DMS53 (cell line): ENCODE data around the gene TST.
A peak's percentile ranks its signal among the peaks of the same experiment; 100 is the strongest.

Experiments
- DNase-seq: peaks from one replicate; lab custom pipeline; 2025; lab: John Stamatoyannopoulos, UW

Gene TST

DNA sequence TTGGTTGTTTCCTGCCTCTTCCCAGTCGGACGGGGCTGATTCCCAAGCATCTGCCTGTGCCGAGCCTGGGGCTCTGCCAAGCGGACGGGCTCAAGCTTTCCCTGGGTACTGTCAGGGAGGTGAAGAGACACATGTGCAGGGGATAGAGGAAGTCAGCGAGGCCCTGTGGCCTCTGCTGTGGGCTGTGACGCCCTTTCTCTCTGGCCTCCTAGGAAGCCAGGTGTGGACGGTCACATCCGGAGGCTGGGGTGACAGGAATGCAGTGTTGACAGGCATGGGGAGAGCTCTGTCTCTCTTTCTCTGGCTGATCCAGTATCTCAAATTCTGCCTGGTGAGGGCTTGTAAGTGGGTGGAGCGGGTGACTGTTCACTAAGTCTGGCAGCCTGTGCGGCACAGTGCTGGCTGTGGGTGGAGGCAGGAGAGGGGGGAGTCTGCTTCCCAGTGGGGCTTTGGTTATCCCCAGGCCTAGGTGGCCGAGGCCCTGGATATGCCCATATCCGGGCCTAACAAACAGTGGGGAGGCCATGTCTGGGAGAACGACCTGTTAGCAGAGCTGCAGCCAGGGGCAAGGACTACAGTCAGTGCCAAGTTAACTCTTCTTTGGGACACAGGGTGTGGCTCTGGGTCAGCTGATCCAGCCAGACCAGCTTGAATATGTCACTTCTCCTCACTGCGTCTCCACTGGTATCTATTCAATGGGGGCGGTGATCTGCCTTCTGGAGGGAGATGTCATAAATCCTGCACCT lies 34.2 kb upstream of the TST start:
- DNase-seq = no peak

DNA sequence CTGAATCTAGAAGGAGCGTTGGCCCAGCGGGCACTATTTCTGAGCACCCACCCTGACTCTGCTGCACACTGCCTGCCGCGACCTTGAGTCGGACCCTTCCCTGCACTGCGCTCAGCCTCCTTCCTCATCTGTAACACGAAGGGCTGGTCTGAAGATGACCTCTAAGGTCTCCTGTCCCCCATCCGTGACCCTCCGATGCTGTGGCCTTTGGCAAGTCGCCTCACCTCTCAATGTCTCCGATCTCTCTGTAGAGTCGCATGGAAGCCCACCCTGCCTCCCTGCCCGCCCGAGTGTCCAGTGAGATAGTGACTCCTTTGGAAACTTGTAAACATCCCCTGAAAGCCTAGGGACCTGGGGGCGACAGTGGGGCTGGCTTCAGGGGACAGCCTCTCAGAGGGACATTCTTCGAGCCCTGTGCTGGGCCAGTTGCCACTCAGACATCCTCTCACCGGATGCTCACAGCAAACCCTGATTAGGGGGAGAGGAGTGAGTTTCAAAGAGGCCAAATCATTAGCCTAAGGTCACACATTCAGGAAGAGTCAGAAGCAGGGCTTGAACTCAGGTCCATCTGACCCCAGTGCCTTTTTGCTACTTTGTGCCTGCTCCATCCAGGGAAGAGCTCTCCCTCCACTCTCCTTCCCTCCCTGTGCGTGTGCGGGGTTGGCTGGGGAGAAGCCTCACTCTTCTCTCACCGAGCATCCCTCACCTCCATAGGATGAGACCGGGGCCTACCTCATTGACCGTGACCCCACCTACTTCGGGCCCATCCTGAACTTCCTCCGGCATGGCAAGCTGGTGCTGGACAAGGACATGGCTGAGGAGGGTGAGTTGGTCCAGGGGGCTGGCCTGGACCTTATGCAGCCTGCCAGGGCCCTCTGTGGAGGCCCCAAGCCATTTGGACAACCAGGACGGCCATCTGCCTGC lies 33.4 kb upstream of the TST start:
- no peak for DNase-seq

DNA sequence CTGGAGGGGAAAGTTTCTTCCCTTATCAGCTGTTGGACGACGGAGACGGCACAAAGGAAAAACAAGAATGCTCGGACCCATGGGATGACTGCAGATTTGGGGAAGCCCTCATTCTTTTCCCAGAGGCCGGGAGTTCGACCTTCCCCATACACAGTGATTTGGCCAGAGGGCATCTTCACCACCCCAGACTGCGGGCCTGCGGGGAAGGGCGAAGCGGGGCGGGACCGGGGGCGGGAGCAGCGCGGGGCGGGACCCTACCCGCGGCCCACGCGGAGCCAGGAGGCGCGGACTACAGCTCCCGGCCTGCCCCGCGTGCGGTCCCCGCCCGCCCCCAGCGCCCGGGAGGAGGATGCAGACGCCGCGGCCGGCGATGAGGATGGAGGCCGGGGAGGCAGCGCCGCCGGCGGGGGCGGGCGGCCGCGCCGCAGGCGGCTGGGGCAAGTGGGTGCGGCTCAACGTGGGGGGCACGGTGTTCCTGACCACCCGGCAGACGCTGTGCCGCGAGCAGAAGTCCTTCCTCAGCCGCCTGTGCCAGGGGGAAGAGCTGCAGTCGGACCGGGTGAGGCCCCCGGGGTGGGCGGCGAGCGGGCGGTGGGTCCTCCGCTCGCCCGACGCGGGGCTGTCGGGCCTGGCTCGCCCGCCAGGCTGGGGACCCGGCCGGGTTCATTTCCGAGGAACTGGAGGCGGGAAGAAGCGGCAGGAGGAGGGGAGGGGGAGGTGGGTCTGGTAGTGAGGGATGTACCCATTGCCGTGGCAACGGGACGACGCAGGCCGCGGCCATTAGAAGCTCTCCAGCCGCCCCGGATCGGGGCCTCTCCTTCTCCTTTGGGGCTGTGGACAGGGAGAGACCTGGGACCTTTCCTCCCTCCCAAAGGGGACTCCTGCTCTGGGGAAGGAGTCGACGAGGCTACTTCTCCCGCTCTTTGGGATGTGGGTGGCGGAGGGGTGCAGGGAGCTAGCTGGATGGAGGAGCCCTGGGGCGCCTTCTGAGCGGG lies 32.4 kb upstream of the TST start, which contains the start of gene KCTD17:
KCTD17 (plus strand) TSS at position 352 of the 995 bp plus-strand sequence; CDS start at position 371, 19 bp downstream.
- DNase-seq = peak; percentile 69

DNA sequence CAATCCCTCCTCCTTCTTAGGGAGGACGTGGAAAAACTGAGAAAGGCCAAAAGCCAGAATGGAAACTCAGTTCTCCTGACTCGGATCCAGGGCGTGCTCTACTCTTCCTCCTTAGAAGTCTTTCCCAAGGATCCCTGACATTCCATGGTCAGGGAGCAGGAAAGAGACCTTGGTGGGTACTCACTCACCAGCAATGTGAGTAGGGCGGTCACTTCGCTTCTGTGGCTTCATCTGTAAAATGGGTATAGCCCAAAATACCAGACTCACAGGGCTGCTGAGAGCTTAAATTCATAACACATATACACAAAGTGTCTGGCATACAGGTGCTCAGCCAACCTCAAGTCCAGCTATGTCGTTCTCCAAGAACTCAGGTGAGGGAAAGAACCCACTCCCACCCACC lies 31.7 kb upstream of the TST start:
- no peak for DNase-seq

DNA sequence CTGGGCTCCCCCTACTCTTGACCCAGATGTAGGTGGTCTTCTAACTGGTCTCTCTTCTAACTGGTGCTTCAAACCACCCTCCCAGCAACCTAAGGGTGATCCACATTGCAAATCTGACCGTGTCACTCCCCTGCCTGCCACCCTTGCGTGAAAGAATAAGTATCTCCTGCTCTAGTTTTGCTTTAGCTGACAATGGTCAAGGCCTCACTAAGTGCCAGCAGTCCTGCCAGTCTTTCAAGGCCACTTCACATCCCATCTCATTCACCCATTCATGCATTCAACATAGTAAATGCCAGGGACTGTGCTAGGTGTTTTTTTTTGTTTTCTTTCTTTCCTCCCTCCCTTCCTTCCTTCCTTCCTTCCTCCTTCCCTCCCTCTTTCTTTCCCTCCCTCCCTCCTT lies 30.0 kb upstream of the TST start:
- no peak for DNase-seq

DNA sequence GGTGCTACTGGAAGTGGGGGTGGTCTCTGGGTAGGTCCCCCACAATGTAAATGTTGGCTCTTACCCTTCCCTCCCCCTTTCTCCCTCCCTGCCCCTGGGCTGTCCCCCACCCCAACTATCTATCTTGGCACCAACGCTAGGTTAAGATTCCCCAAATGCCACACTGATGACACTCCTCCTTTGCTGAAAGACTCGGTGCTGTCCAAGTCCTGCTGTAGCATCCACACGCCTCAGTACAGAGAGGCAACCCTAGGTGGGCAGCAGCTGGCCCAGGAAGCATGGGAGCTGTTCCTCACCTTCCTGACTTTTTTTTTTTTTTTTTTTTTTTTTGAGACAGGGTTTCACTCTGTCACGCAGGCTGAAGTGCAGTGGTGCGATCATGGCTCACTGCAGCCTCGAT lies 28.9 kb upstream of the TST start:
- no peak for DNase-seq

DNA sequence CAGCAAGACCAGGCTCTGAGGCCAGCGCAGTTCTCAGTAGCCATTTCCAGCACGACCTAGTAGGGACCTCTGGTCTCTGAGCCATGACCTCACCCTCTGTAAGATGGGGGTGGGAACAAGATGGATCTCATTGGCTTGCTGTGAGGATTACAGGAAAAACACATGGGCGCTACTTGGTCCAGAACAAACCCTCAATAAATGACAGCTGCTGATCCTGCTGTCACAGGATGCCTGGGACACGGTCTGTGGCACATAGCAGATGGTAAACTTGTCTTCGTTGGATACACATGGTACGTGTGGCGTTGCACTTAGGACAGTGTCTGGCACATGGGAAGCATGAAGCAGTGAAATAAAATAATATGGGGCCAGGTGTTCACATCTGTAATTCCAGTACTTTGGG lies 27.8 kb upstream of the TST start:
- DNase-seq = no peak

DNA sequence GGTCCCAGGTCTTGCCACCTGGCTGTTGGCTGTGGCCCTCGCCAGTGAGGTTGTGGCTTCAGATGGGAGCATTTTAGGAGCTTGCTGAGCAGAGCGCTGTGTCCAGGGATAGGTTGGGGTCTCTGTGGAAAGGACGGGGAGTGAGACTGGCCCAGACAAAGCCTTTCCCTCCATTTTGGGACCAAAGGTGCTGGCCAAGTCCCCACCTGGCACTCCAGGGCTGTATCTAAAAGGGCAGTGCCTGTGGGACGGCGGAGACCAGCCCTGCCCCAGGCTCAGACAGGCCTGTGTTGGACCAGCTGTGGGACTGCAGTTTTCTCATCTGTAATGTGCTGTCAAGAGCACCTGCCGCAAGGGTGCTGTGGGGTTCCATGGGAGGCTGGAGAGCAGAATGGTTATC lies 27.3 kb upstream of the TST start:
- DNase-seq = no peak

DNA sequence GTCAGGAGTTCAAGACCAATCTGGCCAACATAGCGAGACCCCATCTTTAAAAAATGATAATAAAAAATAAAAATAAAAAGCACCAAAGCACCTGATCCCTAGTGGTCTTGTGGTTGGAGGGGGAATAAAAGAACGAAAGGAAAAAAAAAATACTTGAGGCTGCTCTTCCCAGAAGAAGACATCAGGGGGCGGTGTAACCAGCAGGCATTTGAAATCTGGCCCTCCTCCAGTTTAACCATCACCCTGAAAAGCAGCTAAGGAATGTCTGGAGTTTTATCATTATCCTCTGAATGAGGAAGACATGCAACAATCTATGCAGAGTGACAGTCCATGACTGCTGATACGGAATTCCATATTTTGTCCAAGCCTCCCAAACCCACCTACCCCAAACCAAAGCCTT lies 26.7 kb upstream of the TST start:
- DNase-seq = no peak

DNA sequence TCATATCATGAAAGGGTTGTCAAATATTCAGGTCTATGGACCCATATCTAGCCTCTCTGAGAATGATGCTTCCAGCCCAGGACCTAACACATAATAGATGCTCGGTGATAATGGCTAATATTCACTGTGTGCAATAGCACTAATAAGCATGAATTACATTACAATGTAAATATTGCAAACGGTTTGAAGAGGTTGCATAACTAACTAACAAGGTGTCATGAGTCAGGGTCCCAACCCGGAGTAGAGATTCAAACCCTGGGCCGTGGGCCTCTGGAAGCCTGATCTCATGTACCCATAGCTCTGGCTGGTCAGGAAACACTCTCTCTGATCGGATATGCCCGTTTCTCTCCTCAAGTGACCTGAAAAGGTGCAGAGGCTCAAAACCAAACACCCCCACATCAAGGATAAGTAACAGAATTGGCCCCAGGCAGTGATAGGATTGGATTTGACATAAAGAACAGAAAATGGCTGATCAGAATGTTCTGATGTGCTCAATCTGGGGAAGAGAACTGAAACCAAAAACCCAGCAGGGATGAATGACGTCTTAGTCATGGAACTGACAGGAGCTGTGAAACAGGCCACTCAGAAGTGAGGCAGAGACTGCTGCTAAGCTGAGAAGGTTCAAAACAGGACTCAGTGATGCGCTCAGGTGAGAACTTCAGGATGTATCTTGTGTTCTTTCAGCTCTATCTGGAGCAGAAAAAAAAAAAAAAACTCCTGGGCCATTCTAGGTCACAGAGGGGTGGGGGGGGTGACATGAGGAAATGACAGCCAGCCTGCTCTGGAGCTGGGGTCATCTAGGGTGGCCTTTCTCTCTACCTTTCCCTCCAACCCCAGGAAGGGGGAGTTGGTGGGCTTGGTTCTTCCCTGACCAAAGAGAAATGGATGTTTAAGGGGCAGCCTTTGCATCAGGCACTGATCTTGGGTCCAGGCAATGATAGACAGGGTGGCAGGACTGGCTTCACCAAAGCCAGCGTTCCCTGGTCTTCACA lies 25.7 kb upstream of the TST start:
- DNase-seq = peak; percentile 10

DNA sequence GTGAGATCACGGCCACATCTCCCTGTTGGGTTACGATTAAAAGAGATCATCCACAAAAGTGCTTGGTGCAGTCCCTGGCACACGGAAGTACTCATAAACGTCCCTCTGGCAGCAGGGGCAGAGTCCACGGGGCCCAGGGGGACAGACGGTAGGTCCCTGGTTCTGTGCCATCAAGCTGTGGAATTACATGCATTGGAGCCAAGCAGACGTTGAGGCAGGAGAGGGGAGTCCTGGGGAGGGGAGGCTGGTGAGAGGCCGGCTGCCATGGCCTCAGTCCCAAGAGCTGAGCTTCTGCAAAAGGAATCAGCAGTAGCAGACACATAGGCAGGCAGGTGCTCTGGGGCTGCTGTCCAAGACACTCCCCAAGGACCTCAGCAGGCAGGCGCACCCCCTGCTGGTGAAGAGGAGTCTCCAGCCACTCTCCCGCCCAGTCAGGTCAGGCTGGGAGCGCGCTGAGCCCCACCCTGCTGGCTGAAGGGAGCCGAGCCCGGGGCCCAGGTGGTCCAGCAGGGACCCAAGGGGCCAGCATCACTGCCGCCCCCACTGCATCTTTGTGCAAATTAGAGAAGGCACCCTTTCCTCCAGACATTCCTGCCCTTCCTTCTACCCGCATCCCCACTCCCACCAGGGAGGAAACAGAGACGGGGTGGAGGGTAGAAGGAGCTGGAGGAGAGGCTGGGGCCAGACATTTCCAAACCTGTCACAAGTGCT lies 24.7 kb upstream of the TST start:
- peak; percentile 74 for DNase-seq

DNA sequence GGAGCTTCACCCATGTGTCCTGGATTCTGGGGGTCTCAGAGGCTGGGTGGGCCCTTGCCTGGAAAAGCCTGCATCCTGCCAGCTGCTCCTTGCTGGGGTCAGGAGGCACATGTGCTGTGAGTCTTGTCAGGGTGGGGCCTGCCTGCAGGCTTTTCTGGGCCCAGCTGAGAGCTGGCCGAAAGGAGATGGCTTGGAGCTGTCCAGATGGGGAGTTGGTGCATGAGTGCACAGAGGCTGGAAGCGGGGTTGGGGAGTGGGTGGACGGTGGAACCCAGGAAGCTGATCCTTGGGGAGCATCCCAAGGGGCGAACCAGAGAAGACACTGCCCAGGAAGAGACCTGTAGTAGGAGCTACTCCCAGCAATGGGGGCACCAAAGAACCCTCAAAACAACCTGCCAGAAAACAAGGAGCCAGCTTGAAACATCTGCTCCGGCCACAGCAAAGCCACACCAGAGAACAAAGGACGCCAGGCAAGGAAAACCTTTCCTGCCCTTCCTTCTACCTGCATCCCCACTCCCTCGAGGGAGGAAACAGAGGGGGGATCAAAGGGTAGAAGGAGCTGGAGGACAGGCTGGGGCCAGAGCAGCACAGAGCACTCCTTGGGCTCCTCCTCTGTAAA lies 24.1 kb upstream of the TST start:
- no peak for DNase-seq

DNA sequence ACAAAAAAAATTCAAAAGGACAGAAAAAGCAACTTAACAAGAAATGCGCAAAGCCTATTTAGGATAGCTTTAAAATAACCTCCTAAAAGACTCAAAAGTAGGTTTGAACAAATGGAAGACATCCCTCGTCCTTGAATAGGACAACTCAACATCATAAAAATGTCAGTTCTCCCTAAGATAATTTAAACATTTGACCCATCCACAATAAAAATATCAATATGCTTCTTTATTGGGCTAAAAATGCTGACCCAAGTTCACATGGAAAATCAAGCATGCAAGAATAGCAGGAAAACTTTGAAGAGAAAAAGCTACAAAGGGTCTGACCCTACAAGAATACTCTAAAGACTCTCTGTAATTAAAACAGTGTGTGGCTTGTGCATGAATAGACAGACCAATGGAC lies 20.2 kb upstream of the TST start:
- DNase-seq = no peak

DNA sequence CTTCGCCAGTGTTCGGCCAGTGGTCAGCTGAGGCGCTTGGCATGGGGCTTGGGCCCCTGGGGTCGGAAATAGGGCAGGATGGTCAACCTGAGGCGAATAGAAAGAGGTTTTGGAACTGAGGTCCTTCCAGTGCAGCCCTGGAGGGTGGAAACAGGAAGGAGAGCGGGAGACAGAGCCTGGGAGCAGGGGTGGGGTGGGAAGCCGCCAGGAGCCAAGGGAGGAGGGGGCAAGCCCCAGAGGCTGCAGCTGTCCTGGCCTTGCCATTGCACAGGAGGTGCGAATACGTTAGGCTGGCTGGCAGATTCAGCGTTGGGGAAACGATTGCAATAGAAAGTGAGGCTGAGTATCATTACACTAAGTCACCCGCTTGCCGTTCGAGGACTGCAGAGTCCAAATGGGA lies 18.4 kb upstream of the TST start:
- no peak for DNase-seq

DNA sequence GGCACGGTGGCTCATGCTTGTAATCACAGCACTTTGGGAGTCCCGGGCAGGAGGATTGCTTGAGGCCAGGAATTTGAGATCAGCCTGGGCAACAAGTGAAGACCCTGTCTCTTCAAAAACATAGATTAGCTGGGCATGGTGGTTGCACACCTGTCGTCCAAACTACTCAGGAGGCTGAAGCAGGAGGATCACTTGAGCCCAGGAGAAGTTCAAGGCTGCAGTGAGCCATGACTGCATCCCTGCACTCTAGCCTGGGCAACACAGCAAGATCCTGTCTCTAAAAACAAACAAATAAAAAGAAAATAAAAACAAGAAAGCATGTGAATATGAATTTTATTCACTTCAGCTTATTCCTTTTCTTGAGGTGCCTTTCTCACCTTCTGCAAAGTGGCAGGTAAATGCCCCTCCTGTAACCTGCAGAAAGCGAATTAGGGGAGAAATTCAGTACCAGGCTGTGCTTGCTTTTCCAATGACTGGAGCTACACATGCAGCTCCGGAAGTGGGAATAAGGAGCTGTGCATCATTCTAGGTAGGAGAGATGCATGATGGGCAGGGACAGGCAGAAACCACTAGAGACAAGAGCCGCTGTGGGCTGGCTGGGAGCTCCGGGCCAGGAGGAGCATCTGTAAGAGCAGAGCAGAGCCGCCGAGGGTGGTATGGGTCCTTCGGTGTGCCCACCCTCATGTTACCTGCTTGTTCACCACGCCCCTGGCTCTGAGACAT lies 17.6 kb upstream of the TST start:
- no peak for DNase-seq

DNA sequence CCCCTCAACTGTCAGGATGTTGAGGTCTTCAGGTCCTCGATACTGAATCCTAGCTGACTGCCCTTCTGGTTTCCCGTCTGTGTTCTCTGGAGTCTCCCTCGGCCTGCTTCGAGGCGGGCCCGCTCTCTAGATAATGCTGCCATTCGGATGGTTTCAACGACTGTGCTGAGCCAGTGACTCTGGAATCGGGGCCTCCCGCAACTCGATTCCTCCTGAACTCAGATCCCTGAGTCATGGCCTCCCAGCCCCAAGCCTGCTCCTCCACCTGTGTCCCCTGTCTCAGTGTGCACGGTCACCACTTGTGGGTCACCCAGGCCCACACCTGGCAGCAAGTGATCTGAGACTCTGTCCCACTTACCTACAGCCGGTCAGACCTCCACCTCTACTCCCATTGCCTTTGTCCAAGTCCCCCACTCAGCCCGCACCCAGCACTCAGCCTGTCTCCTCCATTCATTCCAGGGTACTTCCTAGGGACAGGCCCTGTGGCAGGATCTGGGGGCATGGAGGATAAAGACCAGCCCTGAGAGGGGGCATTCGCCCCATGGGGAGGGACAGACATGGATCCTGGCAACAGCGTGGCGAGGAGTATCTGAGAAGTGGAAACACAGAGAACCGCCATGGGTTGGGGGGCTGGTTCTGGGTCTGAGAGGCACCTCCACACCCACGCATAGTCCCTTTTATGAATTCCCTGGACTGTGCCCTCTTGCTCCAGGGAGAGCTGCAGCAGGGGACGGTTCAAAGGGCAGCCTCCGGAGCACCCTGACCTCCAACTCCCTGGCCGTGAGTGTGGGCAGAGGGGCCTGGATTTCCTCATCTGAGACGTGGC lies 14.6 kb upstream of the TST start:
- DNase-seq = no peak

DNA sequence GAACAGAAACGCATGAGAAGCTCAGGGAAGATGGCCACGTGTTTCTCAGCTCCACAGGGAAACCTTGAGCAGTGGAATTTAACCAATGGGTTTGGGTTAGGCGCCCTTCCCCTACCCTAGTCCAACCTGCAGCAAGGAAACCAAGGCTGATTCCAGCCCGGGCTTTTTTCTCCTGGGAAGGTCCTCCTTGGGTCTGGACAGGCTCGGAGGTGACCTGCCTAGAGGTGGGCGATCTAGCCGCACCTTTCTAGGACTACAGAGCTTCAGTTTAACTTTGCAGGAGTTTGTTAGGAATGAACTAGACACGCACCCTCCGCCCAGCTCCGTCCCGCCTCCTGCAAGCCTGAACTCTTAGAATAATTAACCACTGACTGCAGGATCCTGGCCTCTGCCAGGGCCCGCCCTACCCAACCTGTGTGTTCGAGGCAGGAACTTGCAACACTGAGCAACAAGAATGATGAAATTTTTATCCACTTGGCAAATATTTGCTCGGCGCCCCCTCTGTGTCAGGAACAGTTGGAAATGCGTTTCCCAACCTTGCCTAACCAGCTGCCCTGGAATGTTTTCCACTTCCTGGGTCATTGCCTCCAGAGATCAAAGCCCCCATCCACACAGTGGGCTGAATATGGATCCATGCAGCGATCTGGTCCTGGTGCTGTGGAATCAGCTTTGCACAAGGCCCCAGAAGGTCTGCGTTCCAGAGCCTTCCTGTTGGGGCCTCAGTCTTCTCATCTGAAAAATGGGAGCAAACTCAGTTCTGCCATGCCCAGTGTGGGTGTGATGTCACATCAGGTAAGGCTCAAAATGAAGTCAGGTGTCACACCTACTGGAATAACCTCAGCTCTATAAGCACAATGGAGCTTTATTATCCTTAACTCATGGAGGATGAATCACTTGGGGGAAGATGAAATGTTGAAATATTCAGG lies 13.6 kb upstream of the TST start:
- peak; percentile 32 for DNase-seq
